Measurements from ENCODE around the gene LTBP2.

The LTBP2 gene

GRCh38 chr14:74522740-74523139 lies 89.3 kb downstream of the LTBP2 start:
- Histone ChIP-seq H3K36me3 (ENCODE audit: control insufficient read depth in 4 of 4, insufficient read depth in 4 of 4, low read length in 3 of 4) (no peaks in the 10 kb centered on the region), H3K27ac (ENCODE audit: insufficient read depth in 1 of 2, low read depth in 1 of 2, low read length in 2 of 2, poor library complexity in 1 of 2, severe bottlenecking in 2 of 2) (no peak overlapping the region), H3K9me3 (ENCODE audit: control extremely low read depth in 1 of 5, control insufficient read depth in 4 of 5, insufficient read depth in 2 of 5, low read depth in 1 of 5, low read length in 4 of 5) (no peaks in the 10 kb centered on the region), H3K4me1 (ENCODE audit: control extremely low read depth in 1 of 4, control insufficient read depth in 4 of 4, insufficient read depth in 4 of 4, low read length in 3 of 4) (peaks cover 0 to 15% (median 9%) of the 10 kb centered on the region in 4 experiments), H3K4me3 (ENCODE audit: control insufficient read depth in 1 of 7, extremely low read depth in 1 of 7, insufficient read depth in 4 of 7, low read depth in 2 of 7, low read length in 6 of 7) (no peak overlapping the region), H3K27me3 (replicated peaks in 2 of 5; ENCODE audit: control insufficient read depth in 4 of 5, insufficient read depth in 5 of 5, low read length in 4 of 5) (no peaks in the 10 kb centered on the region)
- ChIA-PET POLR2A (no interaction called here), CTCF (interaction anchor here (0.6 kb wide), 1 partner anchor 15 kb away, joined by 3 read pairs; no protein-coding TSS in a partner anchor)
- DNase-seq, result no peak
- WGBS (ENCODE audit: insufficient coverage), result 96% methylated on average over 5 of the region's 7 CpGs

DNA sequence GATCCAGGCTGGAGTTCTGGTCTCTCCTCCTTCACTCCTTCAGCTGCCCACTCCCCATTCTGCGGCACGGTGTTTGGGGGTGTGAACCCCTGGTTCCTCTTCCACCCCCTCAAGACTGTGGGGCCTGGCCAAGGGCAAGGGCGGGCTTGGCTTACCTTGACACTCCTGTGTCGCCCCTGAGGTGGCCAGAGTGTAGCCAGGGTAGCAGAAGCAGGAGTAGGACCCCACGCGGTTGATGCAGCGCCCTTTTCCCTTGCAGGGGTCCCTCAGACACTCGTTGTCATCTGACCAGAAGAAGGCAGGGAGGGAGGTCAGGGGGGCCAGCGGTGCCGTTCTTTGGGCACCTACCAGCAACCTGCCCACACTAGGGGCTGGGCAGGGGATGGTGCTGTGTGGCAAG lies 90.3 kb downstream of the LTBP2 start:
- Histone ChIP-seq H3K4me3 (ENCODE audit: control insufficient read depth in 1 of 7, extremely low read depth in 1 of 7, insufficient read depth in 4 of 7, low read depth in 2 of 7, low read length in 6 of 7) (no peak overlapping the region), H3K27me3 (replicated peaks in 2 of 5; ENCODE audit: control insufficient read depth in 4 of 5, insufficient read depth in 5 of 5, low read length in 4 of 5) (no peaks in the 10 kb centered on the region), H3K9me3 (ENCODE audit: control extremely low read depth in 1 of 5, control insufficient read depth in 4 of 5, insufficient read depth in 2 of 5, low read depth in 1 of 5, low read length in 4 of 5) (no peaks in the 10 kb centered on the region), H3K36me3 (ENCODE audit: control insufficient read depth in 4 of 4, insufficient read depth in 4 of 4, low read length in 3 of 4) (no peaks in the 10 kb centered on the region), H3K27ac (ENCODE audit: insufficient read depth in 1 of 2, low read depth in 1 of 2, low read length in 2 of 2, poor library complexity in 1 of 2, severe bottlenecking in 2 of 2) (no peak overlapping the region), H3K4me1 (ENCODE audit: control extremely low read depth in 1 of 4, control insufficient read depth in 4 of 4, insufficient read depth in 4 of 4, low read length in 3 of 4) (peaks cover 0 to 22% (median 10%) of the 10 kb centered on the region in 4 experiments)
- DNase-seq, result no peak
- 98% methylated on average over 7 of the region's 10 CpGs for WGBS (ENCODE audit: insufficient coverage)
- POLR2A ChIA-PET, result no interaction called here
- CTCF ChIA-PET, result interaction anchor here (2.0 kb wide), 1 partner anchor 13 kb away, joined by 4 read pairs; no protein-coding TSS in a partner anchor

GRCh38 chr14:74519316-74520074 lies 92.5 kb downstream of the LTBP2 start:
- WGBS (ENCODE audit: insufficient coverage), result 95% methylated on average over 6 of the region's 6 CpGs
- peaks cover 0 to 44% (median 28%) of the 10 kb centered on the region in 4 experiments for H3K4me1 ChIP-seq (ENCODE audit: control extremely low read depth in 1 of 4, control insufficient read depth in 4 of 4, insufficient read depth in 4 of 4, low read length in 3 of 4)
- H3K36me3 ChIP-seq (ENCODE audit: control insufficient read depth in 4 of 4, insufficient read depth in 4 of 4, low read length in 3 of 4), result no peaks in the 10 kb centered on the region
- POLR2A ChIA-PET, result no interaction called here
- no peak overlapping the region for H3K27ac ChIP-seq (ENCODE audit: insufficient read depth in 1 of 2, low read depth in 1 of 2, low read length in 2 of 2, poor library complexity in 1 of 2, severe bottlenecking in 2 of 2)
- no peaks in the 10 kb centered on the region for H3K27me3 ChIP-seq (replicated peaks in 2 of 5; ENCODE audit: control insufficient read depth in 4 of 5, insufficient read depth in 5 of 5, low read length in 4 of 5)
- no peak overlapping the region for H3K4me3 ChIP-seq (ENCODE audit: control insufficient read depth in 1 of 7, extremely low read depth in 1 of 7, insufficient read depth in 4 of 7, low read depth in 2 of 7, low read length in 6 of 7)
- H3K9me3 ChIP-seq (ENCODE audit: control extremely low read depth in 1 of 5, control insufficient read depth in 4 of 5, insufficient read depth in 2 of 5, low read depth in 1 of 5, low read length in 4 of 5), result no peaks in the 10 kb centered on the region
- DNase-seq, result no peak
- CTCF ChIA-PET, result interaction anchor here (1.0 to 3.1 kb wide), 5 partner anchors 7 to 37 kb away, joined by 3 to 11 read pairs (median 4); no protein-coding TSS in a partner anchor

DNA sequence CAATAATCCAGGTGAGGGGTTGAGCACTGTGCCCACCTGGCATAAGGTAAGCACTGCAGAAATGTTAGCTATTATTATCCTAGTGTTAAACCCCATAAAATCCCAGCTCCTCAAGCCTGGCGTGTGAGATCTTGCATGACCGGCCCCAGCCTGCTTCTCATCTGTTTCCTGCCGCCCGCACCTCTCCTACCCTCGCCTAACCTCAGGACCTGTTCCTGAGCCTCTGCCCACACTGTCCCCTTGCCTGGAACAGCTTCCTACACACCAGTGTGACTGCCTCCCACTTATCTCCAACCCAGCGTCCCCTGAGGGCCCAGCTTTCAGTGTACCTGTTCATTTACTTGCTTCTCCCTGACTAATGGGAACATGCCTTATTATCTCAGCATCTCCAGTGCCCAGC lies 93.8 kb downstream of the LTBP2 start:
- peak in 1 of 3 donors; percentile 28 for DNase-seq
- H3K27ac ChIP-seq (ENCODE audit: insufficient read depth in 1 of 2, low read depth in 1 of 2, low read length in 2 of 2, poor library complexity in 1 of 2, severe bottlenecking in 2 of 2), result no peak overlapping the region
- H3K4me1 ChIP-seq (ENCODE audit: control extremely low read depth in 1 of 4, control insufficient read depth in 4 of 4, insufficient read depth in 4 of 4, low read length in 3 of 4), result peaks cover 0 to 53% (median 37%) of the 10 kb centered on the region in 4 experiments
- no peaks in the 10 kb centered on the region for H3K9me3 ChIP-seq (ENCODE audit: control extremely low read depth in 1 of 5, control insufficient read depth in 4 of 5, insufficient read depth in 2 of 5, low read depth in 1 of 5, low read length in 4 of 5)
- no peaks in the 10 kb centered on the region for H3K36me3 ChIP-seq (ENCODE audit: control insufficient read depth in 4 of 4, insufficient read depth in 4 of 4, low read length in 3 of 4)
- ChIA-PET CTCF (interaction anchor here (0.9 to 3.1 kb wide), 5 partner anchors 9 to 19 kb away, joined by 3 to 11 read pairs (median 3); no protein-coding TSS in a partner anchor), POLR2A (no interaction called here)
- WGBS (ENCODE audit: insufficient coverage), result 31% methylated on average over 6 of the region's 6 CpGs
- H3K27me3 ChIP-seq (replicated peaks in 2 of 5; ENCODE audit: control insufficient read depth in 4 of 5, insufficient read depth in 5 of 5, low read length in 4 of 5), result no peaks in the 10 kb centered on the region
- H3K4me3 ChIP-seq (ENCODE audit: control insufficient read depth in 1 of 7, extremely low read depth in 1 of 7, insufficient read depth in 4 of 7, low read depth in 2 of 7, low read length in 6 of 7), result no peak overlapping the region

GRCh38 chr14:74517731-74518130 lies 94.3 kb downstream of the LTBP2 start:
- Histone ChIP-seq H3K27me3 (replicated peaks in 2 of 5; ENCODE audit: control insufficient read depth in 4 of 5, insufficient read depth in 5 of 5, low read length in 4 of 5) (no peaks in the 10 kb centered on the region), H3K4me1 (ENCODE audit: control extremely low read depth in 1 of 4, control insufficient read depth in 4 of 4, insufficient read depth in 4 of 4, low read length in 3 of 4) (peaks cover 0 to 53% (median 37%) of the 10 kb centered on the region in 4 experiments), H3K27ac (ENCODE audit: insufficient read depth in 1 of 2, low read depth in 1 of 2, low read length in 2 of 2, poor library complexity in 1 of 2, severe bottlenecking in 2 of 2) (no peak overlapping the region), H3K9me3 (ENCODE audit: control extremely low read depth in 1 of 5, control insufficient read depth in 4 of 5, insufficient read depth in 2 of 5, low read depth in 1 of 5, low read length in 4 of 5) (no peaks in the 10 kb centered on the region), H3K4me3 (ENCODE audit: control insufficient read depth in 1 of 7, extremely low read depth in 1 of 7, insufficient read depth in 4 of 7, low read depth in 2 of 7, low read length in 6 of 7) (no peak overlapping the region), H3K36me3 (ENCODE audit: control insufficient read depth in 4 of 4, insufficient read depth in 4 of 4, low read length in 3 of 4) (no peaks in the 10 kb centered on the region)
- POLR2A ChIA-PET, result no interaction called here
- WGBS (ENCODE audit: insufficient coverage), result 100% methylated on average over 2 of the region's 4 CpGs
- CTCF ChIA-PET, result interaction anchor here (0.9 to 3.1 kb wide), 5 partner anchors 9 to 19 kb away, joined by 3 to 11 read pairs (median 3); no protein-coding TSS in a partner anchor
- no peak for DNase-seq

GRCh38 chr14:74516451-74517160 lies 95.4 kb downstream of the LTBP2 start:
- no peak overlapping the region for H3K4me3 ChIP-seq (ENCODE audit: control insufficient read depth in 1 of 7, extremely low read depth in 1 of 7, insufficient read depth in 4 of 7, low read depth in 2 of 7, low read length in 6 of 7)
- no peaks in the 10 kb centered on the region for H3K9me3 ChIP-seq (ENCODE audit: control extremely low read depth in 1 of 5, control insufficient read depth in 4 of 5, insufficient read depth in 2 of 5, low read depth in 1 of 5, low read length in 4 of 5)
- H3K27me3 ChIP-seq (replicated peaks in 2 of 5; ENCODE audit: control insufficient read depth in 4 of 5, insufficient read depth in 5 of 5, low read length in 4 of 5), result no peaks in the 10 kb centered on the region
- no peak overlapping the region for H3K27ac ChIP-seq (ENCODE audit: insufficient read depth in 1 of 2, low read depth in 1 of 2, low read length in 2 of 2, poor library complexity in 1 of 2, severe bottlenecking in 2 of 2)
- H3K36me3 ChIP-seq (ENCODE audit: control insufficient read depth in 4 of 4, insufficient read depth in 4 of 4, low read length in 3 of 4), result no peaks in the 10 kb centered on the region
- CTCF ChIA-PET, result interaction anchor here (0.6 to 3.1 kb wide), 3 partner anchors 10 to 570 kb away, joined by 3 to 11 read pairs (median 3); no protein-coding TSS in a partner anchor
- peaks cover 0 to 53% (median 37%) of the 10 kb centered on the region in 4 experiments for H3K4me1 ChIP-seq (ENCODE audit: control extremely low read depth in 1 of 4, control insufficient read depth in 4 of 4, insufficient read depth in 4 of 4, low read length in 3 of 4)
- POLR2A ChIA-PET, result no interaction called here
- 100% methylated on average over 4 of the region's 12 CpGs for WGBS (ENCODE audit: insufficient coverage)
- no peak for DNase-seq

Measured in common myeloid progenitor, CD34-positive (primary cell).